Transverse colon (tissue), 4 donors: ENCODE measurements around the gene ADAMTS19.

Experiments
- CTCF ChIP-seq, 5 experiments: fragments of 200-600 bp in 3 of 5; fragments of 450-650 bp in 2 of 5; sonication (generic) in 3 of 5; IDR thresholded peaks; 1 replicate in 2 of 5; 2 replicates in 3 of 5; pipeline ENCODE4 v1.5.1; 2016 to 2017; ENCODE audit warnings: antibody characterized with exemption in 5 of 5, inconsistent platforms in 3 of 5, mild to moderate bottlenecking in 2 of 5, moderate library complexity in 1 of 5
- POLR2A ChIP-seq: fragments of 450-650 bp; IDR thresholded peaks from one replicate; pipeline ENCODE4 v1.6.1; 2016; ENCODE audit warnings: antibody characterized with exemption, mild to moderate bottlenecking, moderate library complexity
- POLR2AphosphoS5 ChIP-seq, 3 donors: sonication (generic); formaldehyde crosslinking; IDR thresholded peaks; one replicate each; pipeline ENCODE4 v1.6.1; 2016; ENCODE audit warnings: antibody characterized with exemption in 3 of 3

GRCh38 chr5:129771058-129771838, 311.1 kb downstream of the ADAMTS19 start:
- TF ChIP-seq CTCF (IDR thresholded peaks at IDR 0.05) (peak; percentile 59 to 70 (median 62)), POLR2A (no peak), POLR2AphosphoS5 (IDR thresholded peaks at IDR 0.05) (no peak)
